Astrocyte (in vitro differentiated cells and primary cell): ENCODE measurements around the gene DCP1B. TPM values are rescaled to one million over a fixed set of nuclear protein-coding genes. Genes with fewer than 3 reads are reported as not detected.

ENCODE experiments used
- DNase-seq: peaks from one replicate; pipeline ENCODE4 v3.0.0-alpha.2; 2010; ENCODE audit warnings: low read depth
- FAIRE-seq: peaks from 2 replicates; lab custom pipeline; 2011; peaks lifted over from hg19 to GRCh38; lab: Jason Lieb, UNC
- H2AFZ ChIP-seq: 2 replicates; pipeline ENCODE4 v1.6.0; 2012; ENCODE audit warnings: low read depth, low read length, inconsistent platforms
- H3K27ac ChIP-seq: 2 replicates; pipeline ENCODE4 v1.5.1; 2011; ENCODE audit warnings: low read depth, low read length, inconsistent platforms
- H3K27me3 ChIP-seq: 2 replicates; pipeline ENCODE4 v1.6.0; 2011; ENCODE audit warnings: low read length, inconsistent platforms; ENCODE audit not compliant: insufficient read depth
- H3K36me3 ChIP-seq: 2 replicates; pipeline ENCODE4 v1.5.1; 2011; ENCODE audit warnings: low read length, inconsistent platforms; ENCODE audit not compliant: insufficient read depth
- H3K4me1 ChIP-seq: 2 replicates; pipeline ENCODE4 v1.5.1; 2011; ENCODE audit warnings: low read length, inconsistent platforms; ENCODE audit not compliant: insufficient read depth
- H3K4me2 ChIP-seq: 2 replicates; pipeline ENCODE4 v1.6.0; 2012; ENCODE audit warnings: low read length, inconsistent platforms
- H3K4me3 ChIP-seq: 2 replicates; pipeline ENCODE4 v1.5.1; 2011; ENCODE audit warnings: low read depth, mild to moderate bottlenecking, low read length, inconsistent platforms; ENCODE audit not compliant: insufficient read depth
- H3K79me2 ChIP-seq: 2 replicates; pipeline ENCODE4 v1.6.0; 2012; ENCODE audit warnings: mild to moderate bottlenecking, low read length, inconsistent platforms; ENCODE audit not compliant: insufficient read depth
- H3K9ac ChIP-seq: 2 replicates; pipeline ENCODE4 v1.6.0; 2012; ENCODE audit warnings: mild to moderate bottlenecking, low read length, inconsistent platforms
- H3K9me3 ChIP-seq: 2 replicates; pipeline ENCODE4 v1.5.1; 2012; ENCODE audit warnings: low read depth, mild to moderate bottlenecking, low read length, inconsistent platforms; ENCODE audit not compliant: insufficient read depth
- H4K20me1 ChIP-seq: 2 replicates; pipeline ENCODE4 v1.6.0; 2012; ENCODE audit warnings: low read length, inconsistent platforms; ENCODE audit not compliant: insufficient read depth
- H3K27ac Mint-ChIP-seq: one replicate; pipeline ENCODE4 v1.8.0; 2021; ENCODE audit warnings: mild to moderate bottlenecking, mixed read lengths; ENCODE audit not compliant: unreplicated experiment
- H3K27me3 Mint-ChIP-seq: one replicate; pipeline ENCODE4 v1.8.0; 2021; ENCODE audit warnings: low read depth, mixed read lengths; ENCODE audit not compliant: unreplicated experiment
- H3K36me3 Mint-ChIP-seq: one replicate; pipeline ENCODE4 v1.8.0; 2021; ENCODE audit warnings: low read depth, mixed read lengths; ENCODE audit not compliant: unreplicated experiment
- H3K4me1 Mint-ChIP-seq: one replicate; pipeline ENCODE4 v1.8.0; 2021; ENCODE audit warnings: low read depth, mixed read lengths; ENCODE audit not compliant: unreplicated experiment
- H3K4me3 Mint-ChIP-seq: one replicate; pipeline ENCODE4 v1.8.0; 2021; ENCODE audit warnings: mild to moderate bottlenecking, moderate library complexity, mixed read lengths; ENCODE audit not compliant: unreplicated experiment
- H3K9me3 Mint-ChIP-seq: one replicate; pipeline ENCODE4 v1.8.0; 2021; ENCODE audit warnings: mild to moderate bottlenecking, mixed read lengths; ENCODE audit not compliant: unreplicated experiment
- EZH2 ChIP-seq: IDR thresholded peaks from 2 replicates; pipeline ENCODE4 v1.6.1; 2012; ENCODE audit warnings: mild to moderate bottlenecking, low read length, inconsistent platforms; ENCODE audit not compliant: insufficient read depth
- total RNA-seq: library from RNA; stranded (reverse); gene quantifications from 2 replicates; pipeline ENCODE4 v1.2.1, GENCODE V29; 2021
- TF ChIP-seq, protein P1 (sequence below): IDR thresholded peaks from 2 replicates; pipeline ENCODE4 v1.5.1; 2011; ENCODE audit warnings: low read depth, mild to moderate bottlenecking, inconsistent platforms, low read length, moderate library complexity; ENCODE audit not compliant: insufficient read depth

Gene DCP1B
- total RNA-seq, 1 donor from 2014 or later: 13.1 TPM

DNA sequence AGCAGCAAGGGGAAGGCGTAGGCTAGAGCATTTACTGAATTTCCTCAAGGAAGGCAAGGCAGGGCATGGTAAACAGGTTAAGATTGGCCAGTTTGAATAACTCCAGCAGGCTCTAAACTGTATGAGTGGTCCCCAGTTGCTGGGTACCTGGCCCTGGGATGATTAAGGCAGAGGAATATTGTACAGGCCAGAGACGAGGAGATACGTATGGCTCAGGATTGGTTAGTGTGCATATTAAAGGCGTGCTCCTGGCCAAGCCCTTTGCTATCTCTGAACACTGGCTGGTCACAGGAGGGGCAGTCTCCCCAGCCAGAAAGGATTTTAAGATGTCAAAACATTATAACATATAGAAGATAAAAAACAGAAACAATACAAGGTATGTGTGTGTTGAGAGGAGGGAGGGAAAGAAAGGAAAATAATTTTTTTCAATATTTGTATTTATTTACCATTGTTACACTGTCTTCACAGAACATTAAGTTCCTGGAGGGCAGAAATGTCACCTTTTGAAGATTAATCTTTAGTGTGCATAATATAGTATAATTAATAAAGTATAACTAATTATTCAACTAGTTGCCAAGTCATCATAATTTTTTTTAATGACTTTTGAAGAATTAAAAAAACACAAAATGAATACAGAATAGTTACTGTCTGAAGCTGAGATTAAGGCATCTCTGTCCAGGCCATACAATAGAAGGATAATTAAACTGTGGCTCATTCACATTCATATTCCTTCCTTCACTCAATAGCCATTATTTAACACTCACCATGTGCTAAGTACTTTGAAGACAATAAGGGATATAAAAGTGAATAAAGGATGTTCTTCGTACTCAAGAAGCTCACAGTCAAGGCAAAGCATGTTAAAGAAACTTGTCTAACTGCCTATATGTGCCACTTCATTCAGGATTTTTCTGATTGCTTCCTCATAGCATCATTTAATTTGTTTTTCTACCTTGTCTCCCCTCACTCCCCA, 41.9 kb downstream of the DCP1B start:
- Histone ChIP-seq H3K27ac (no peak overlapping the region), H3K27me3 (no peaks in the 10 kb centered on the region), H3K79me2 (no peaks in the 10 kb centered on the region), H3K9me3 (no peaks in the 10 kb centered on the region), H4K20me1 (peaks cover 19% of the 10 kb centered on the region), H3K4me3 (no peak overlapping the region), H3K36me3 (peaks cover 19% of the 10 kb centered on the region), H3K9ac (no peak overlapping the region), H3K4me2 (no peak overlapping the region), H3K4me1 (no peaks in the 10 kb centered on the region), H2AFZ (no peak overlapping the region)
- no peak overlapping the region for H3K4me3 Mint-ChIP-seq
- peaks cover 7% of the 10 kb centered on the region for H3K4me1 Mint-ChIP-seq
- TF ChIP-seq EZH2: no peak
- TF ChIP-seq, protein P1, sequence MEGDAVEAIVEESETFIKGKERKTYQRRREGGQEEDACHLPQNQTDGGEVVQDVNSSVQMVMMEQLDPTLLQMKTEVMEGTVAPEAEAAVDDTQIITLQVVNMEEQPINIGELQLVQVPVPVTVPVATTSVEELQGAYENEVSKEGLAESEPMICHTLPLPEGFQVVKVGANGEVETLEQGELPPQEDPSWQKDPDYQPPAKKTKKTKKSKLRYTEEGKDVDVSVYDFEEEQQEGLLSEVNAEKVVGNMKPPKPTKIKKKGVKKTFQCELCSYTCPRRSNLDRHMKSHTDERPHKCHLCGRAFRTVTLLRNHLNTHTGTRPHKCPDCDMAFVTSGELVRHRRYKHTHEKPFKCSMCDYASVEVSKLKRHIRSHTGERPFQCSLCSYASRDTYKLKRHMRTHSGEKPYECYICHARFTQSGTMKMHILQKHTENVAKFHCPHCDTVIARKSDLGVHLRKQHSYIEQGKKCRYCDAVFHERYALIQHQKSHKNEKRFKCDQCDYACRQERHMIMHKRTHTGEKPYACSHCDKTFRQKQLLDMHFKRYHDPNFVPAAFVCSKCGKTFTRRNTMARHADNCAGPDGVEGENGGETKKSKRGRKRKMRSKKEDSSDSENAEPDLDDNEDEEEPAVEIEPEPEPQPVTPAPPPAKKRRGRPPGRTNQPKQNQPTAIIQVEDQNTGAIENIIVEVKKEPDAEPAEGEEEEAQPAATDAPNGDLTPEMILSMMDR: no peak
- DNase-seq (no peak), FAIRE-seq (no peak)
- no peak overlapping the region for H3K27ac Mint-ChIP-seq
- no peaks in the 10 kb centered on the region for H3K27me3 Mint-ChIP-seq
- H3K36me3 Mint-ChIP-seq: peaks cover 10% of the 10 kb centered on the region
- no peaks in the 10 kb centered on the region for H3K9me3 Mint-ChIP-seq

DNA sequence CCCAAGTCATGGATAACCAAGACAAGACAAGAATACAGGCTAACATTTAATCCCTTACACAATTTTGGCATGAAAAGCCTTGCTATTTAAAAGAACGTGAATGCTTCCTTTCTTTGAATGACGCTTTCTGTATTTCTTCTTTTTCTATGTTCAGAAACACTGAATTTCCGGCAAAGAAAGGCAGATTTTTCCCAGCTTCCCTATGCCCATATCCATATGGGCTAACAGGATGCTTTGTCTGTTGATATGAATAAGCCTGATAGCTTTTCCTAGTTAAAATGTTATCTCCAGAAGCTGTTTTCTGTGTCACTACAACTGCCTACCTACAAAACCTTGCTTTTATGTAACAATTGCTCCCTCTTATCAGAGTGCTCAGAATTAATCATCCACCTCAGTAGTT, 47.5 kb downstream of the DCP1B start:
- Histone ChIP-seq H4K20me1 (peaks cover 4% of the 10 kb centered on the region), H3K79me2 (no peaks in the 10 kb centered on the region), H3K27me3 (no peaks in the 10 kb centered on the region), H3K4me3 (no peak overlapping the region), H2AFZ (no peak overlapping the region), H3K4me2 (no peak overlapping the region), H3K4me1 (no peaks in the 10 kb centered on the region), H3K27ac (no peak overlapping the region), H3K9me3 (no peaks in the 10 kb centered on the region), H3K9ac (no peak overlapping the region), H3K36me3 (peaks cover 10% of the 10 kb centered on the region)
- H3K27ac Mint-ChIP-seq: no peak overlapping the region
- DNase-seq (no peak), FAIRE-seq (no peak)
- peaks cover 1% of the 10 kb centered on the region for H3K4me1 Mint-ChIP-seq
- H3K4me3 Mint-ChIP-seq: no peak overlapping the region
- H3K27me3 Mint-ChIP-seq: no peaks in the 10 kb centered on the region
- H3K9me3 Mint-ChIP-seq: no peaks in the 10 kb centered on the region
- peaks cover 23% of the 10 kb centered on the region for H3K36me3 Mint-ChIP-seq
- no peak for TF ChIP-seq EZH2
- TF ChIP-seq, protein P1: no peak
